Loucy (cell line): ENCODE results near the gene TOR1AIP2.

ENCODE experiments used
- H2AFZ ChIP-seq: fragments of 200-600 bp; sonication (generic); 2 replicates; pipeline ENCODE4 v1.6.0; 2016; ENCODE audit warnings: antibody characterized with exemption, mild to moderate bottlenecking, low read length, moderate library complexity
- H3F3A ChIP-seq: fragments of 200-600 bp; 2 replicates; pipeline ENCODE4 v1.6.0; 2016; ENCODE audit warnings: antibody characterized with exemption, low read depth, mild to moderate bottlenecking
- H3K27me3 ChIP-seq: fragments of 200-600 bp; sonication (generic); 2 replicates; pipeline ENCODE4 v1.6.1; 2014; ENCODE audit warnings: low read length, mild to moderate bottlenecking; ENCODE audit not compliant: insufficient read depth, poor library complexity, severe bottlenecking
- H3K36me3 ChIP-seq: fragments of 200-600 bp; sonication (generic); 2 replicates; pipeline ENCODE4 v1.6.1; 2016; ENCODE audit warnings: low read length; ENCODE audit not compliant: insufficient read depth
- H3K4me1 ChIP-seq: fragments of 200-600 bp; sonication (generic); 2 replicates; pipeline ENCODE4 v1.5.1; 2014; ENCODE audit warnings: low read length, mild to moderate bottlenecking; ENCODE audit not compliant: insufficient read depth, poor library complexity, severe bottlenecking
- H3K4me2 ChIP-seq: fragments of 200-600 bp; sonication (generic); 2 replicates; pipeline ENCODE4 v1.6.0; 2014; ENCODE audit warnings: antibody characterized with exemption, low read length, low read depth, mild to moderate bottlenecking; ENCODE audit not compliant: poor library complexity, severe bottlenecking
- H3K4me3 ChIP-seq: fragments of 200-600 bp; sonication (generic); 2 replicates; pipeline ENCODE4 v1.5.1; 2014; ENCODE audit warnings: low read length, mild to moderate bottlenecking, mixed read lengths; ENCODE audit not compliant: poor library complexity, severe bottlenecking
- H3K79me2 ChIP-seq: fragments of 200-600 bp; sonication (generic); 2 replicates; pipeline ENCODE4 v1.6.1; 2014; ENCODE audit warnings: low read length; ENCODE audit not compliant: insufficient read depth
- H3K9ac ChIP-seq: fragments of 200-600 bp; sonication (generic); 2 replicates; pipeline ENCODE4 v1.6.0; 2014; ENCODE audit warnings: mild to moderate bottlenecking, low read depth, low read length, moderate library complexity; ENCODE audit not compliant: poor library complexity, severe bottlenecking
- H3K9me2 ChIP-seq: fragments of 200-600 bp; sonication (generic); replicated peaks from 2 replicates; pipeline ENCODE4 v1.6.1; 2016; ENCODE audit warnings: low read depth, low read length, mixed read lengths
- H3K9me3 ChIP-seq: fragments of 200-600 bp; sonication (generic); 2 replicates; pipeline ENCODE4 v1.6.1; 2014; ENCODE audit warnings: mild to moderate bottlenecking, antibody characterized with exemption, low read length, low read depth; ENCODE audit not compliant: insufficient read depth
- H4K20me1 ChIP-seq: fragments of 200-600 bp; sonication (generic); 2 replicates; pipeline ENCODE4 v1.6.0; 2014; ENCODE audit warnings: antibody characterized with exemption, low read length, mild to moderate bottlenecking; ENCODE audit not compliant: insufficient read depth, poor library complexity, severe bottlenecking
- EZH2phosphoT487 ChIP-seq: fragments of 200-600 bp; IDR thresholded peaks from 2 replicates; pipeline ENCODE4 v1.6.1; 2018; ENCODE audit warnings: antibody characterized with exemption, mild to moderate bottlenecking, moderate library complexity, borderline replicate concordance
- TF ChIP-seq, protein P1 (sequence below): fragments of 200-600 bp; sonication (generic); conservative IDR thresholded peaks from 2 replicates; pipeline ENCODE4 v1.5.1; 2014; ENCODE audit warnings: mild to moderate bottlenecking, antibody characterized with exemption, low read length

The TOR1AIP2 gene

DNA sequence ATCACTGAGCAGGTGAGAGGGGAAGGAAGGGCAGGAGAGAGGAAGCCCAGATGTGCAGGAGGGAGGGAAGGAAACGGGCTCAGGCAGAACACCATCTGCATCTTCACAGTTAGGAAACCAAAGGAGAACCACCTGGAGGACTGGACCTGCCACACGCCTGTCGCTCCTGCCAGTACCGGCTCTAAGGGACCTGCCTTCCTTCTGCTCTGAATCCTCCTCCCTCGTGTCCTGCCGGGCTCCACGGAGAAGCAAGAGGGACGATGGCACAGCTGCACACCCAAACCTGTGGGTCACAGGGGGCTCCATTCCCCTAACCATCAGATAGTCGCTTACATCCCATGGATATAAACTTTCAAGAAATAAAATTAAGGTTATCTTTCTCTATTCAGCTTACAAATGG is 56.1 kb downstream of the TOR1AIP2 start:
- no peaks in the 10 kb centered on the region for H3K9me3 ChIP-seq
- H3K79me2 ChIP-seq: no peaks in the 10 kb centered on the region
- no peak overlapping the region for H3K4me2 ChIP-seq
- no peaks in the 10 kb centered on the region for H4K20me1 ChIP-seq
- H3F3A ChIP-seq: no peaks in the 10 kb centered on the region
- no peak for TF ChIP-seq EZH2phosphoT487
- TF ChIP-seq, protein P1, sequence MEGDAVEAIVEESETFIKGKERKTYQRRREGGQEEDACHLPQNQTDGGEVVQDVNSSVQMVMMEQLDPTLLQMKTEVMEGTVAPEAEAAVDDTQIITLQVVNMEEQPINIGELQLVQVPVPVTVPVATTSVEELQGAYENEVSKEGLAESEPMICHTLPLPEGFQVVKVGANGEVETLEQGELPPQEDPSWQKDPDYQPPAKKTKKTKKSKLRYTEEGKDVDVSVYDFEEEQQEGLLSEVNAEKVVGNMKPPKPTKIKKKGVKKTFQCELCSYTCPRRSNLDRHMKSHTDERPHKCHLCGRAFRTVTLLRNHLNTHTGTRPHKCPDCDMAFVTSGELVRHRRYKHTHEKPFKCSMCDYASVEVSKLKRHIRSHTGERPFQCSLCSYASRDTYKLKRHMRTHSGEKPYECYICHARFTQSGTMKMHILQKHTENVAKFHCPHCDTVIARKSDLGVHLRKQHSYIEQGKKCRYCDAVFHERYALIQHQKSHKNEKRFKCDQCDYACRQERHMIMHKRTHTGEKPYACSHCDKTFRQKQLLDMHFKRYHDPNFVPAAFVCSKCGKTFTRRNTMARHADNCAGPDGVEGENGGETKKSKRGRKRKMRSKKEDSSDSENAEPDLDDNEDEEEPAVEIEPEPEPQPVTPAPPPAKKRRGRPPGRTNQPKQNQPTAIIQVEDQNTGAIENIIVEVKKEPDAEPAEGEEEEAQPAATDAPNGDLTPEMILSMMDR: no peak
- H3K9ac ChIP-seq: no peak overlapping the region
- H2AFZ ChIP-seq: no peak overlapping the region
- H3K27me3 ChIP-seq: no peaks in the 10 kb centered on the region
- peaks cover 4% of the 10 kb centered on the region for H3K4me1 ChIP-seq
- H3K9me2 ChIP-seq: no peaks in the 10 kb centered on the region
- no peak overlapping the region for H3K4me3 ChIP-seq
- no peaks in the 10 kb centered on the region for H3K36me3 ChIP-seq

DNA sequence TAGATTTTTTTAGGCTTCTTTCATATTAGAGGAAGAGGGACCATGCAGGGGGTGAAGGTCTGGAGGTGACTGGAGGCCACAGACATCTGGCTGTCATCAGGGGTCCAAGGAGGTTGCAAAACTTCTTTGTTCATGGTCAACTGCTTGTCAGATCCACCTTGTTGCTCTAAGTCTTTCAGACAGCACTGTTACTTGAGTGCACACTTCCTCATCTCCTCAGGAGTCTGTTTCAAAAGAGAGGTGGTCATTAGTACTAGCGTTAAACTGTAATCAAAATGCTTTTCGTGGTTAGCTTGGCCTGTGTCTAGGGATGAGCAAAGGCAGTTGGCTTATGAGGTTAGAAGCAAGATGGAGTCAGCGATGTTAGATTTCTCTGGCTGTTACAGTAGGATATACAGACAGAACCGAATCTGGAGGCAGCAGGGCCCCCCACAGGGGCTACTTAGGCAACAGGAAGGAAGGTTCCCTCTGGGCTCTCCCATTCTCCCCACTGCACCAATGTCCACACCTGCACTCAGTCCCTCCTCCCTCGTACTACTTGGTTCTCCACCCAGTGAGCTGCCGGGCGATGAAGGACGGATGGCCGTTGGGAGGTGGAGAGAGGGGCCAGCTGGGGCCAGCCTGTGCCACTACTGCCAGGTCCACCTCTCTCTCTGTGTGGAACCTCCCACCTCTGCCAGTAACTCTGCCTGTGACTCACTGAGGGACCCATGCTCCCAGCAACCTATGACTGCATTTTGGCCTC is 57.2 kb downstream of the TOR1AIP2 start:
- H3K27me3 ChIP-seq: no peaks in the 10 kb centered on the region
- H3K9me2 ChIP-seq: no peaks in the 10 kb centered on the region
- H3K9ac ChIP-seq: no peak overlapping the region
- no peak overlapping the region for H3K4me3 ChIP-seq
- H3K79me2 ChIP-seq: no peaks in the 10 kb centered on the region
- H3K9me3 ChIP-seq: no peaks in the 10 kb centered on the region
- peaks cover 6% of the 10 kb centered on the region for H3K4me1 ChIP-seq
- H2AFZ ChIP-seq: 0 out of 2 replicates have a peak overlapping the region, but pooled peaks have one; percentile 1
- H4K20me1 ChIP-seq: no peaks in the 10 kb centered on the region
- TF ChIP-seq EZH2phosphoT487: no peak
- TF ChIP-seq, protein P1: no peak
- H3F3A ChIP-seq: no peaks in the 10 kb centered on the region
- no peak overlapping the region for H3K4me2 ChIP-seq
- H3K36me3 ChIP-seq: no peaks in the 10 kb centered on the region

DNA sequence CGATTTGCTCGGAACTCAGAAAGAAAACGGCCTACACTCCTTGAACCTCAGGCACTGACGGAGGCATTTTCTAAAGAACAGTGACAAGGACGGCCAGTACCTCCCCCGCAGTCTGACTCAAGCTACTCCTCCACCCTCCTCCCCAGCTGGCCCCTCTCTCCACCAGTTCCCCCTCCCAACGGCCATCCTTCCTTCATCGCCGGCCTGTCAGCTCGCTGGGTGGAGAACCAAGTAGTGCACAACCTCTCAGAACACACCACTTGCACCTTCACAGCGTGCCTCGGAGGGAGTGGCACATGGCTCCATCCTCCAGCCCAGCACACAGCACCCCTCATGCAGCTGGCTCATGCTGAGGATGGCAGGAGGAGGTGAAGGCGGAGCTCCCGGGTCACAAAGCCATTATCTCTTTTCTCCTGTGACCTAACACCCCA is 58.8 kb downstream of the TOR1AIP2 start:
- Histone ChIP-seq H3K4me3 (no peak overlapping the region), H3K9me3 (no peaks in the 10 kb centered on the region), H3K36me3 (no peaks in the 10 kb centered on the region), H3K79me2 (no peaks in the 10 kb centered on the region), H2AFZ (no peak overlapping the region), H3K4me1 (peaks cover 12% of the 10 kb centered on the region), H3K27me3 (no peaks in the 10 kb centered on the region), H3K9me2 (no peaks in the 10 kb centered on the region), H3F3A (no peaks in the 10 kb centered on the region), H4K20me1 (no peaks in the 10 kb centered on the region), H3K4me2 (no peak overlapping the region), H3K9ac (no peak overlapping the region)
- TF ChIP-seq, protein P1: no peak
- TF ChIP-seq EZH2phosphoT487: no peak
